PFSK-1 (cell line): ENCODE results near the gene GRK2.

Experiments used
- FOXP2 ChIP-seq: optimal IDR thresholded peaks from 2 replicates; pipeline ENCODE3; 2011; ENCODE audit warnings: borderline replicate concordance, control low read depth, inconsistent platforms; ENCODE audit not compliant: insufficient read depth; ENCODE audit errors: extremely low read length, extremely low read depth
- POLR2AphosphoS5 ChIP-seq: IDR thresholded peaks from 2 replicates; pipeline ENCODE4 v1.6.1; 2012; ENCODE audit warnings: low read depth, mild to moderate bottlenecking, control low read depth, low read length, moderate library complexity
- SIN3A ChIP-seq: IDR thresholded peaks from 2 replicates; pipeline ENCODE4 v1.6.1; 2012; ENCODE audit warnings: mild to moderate bottlenecking, low read length, moderate library complexity, borderline replicate concordance; ENCODE audit not compliant: insufficient read depth
- TAF1 ChIP-seq: IDR thresholded peaks from 2 replicates; pipeline ENCODE4 v1.6.1; 2012; ENCODE audit warnings: low read length, control low read depth, borderline replicate concordance; ENCODE audit not compliant: insufficient read depth
- TF ChIP-seq, protein P1 (sequence below), 2 experiments: IDR thresholded peaks; 2 replicates each; pipeline versions ENCODE4 v1.6.1 to v1.8.0; 2011 to 2012; ENCODE audit warnings: low read depth in 2 of 2, low read length in 2 of 2, control low read depth in 1 of 2, inconsistent platforms in 1 of 2, mild to moderate bottlenecking in 1 of 2, moderate library complexity in 1 of 2; ENCODE audit not compliant: insufficient read depth in 1 of 2

Gene GRK2

DNA sequence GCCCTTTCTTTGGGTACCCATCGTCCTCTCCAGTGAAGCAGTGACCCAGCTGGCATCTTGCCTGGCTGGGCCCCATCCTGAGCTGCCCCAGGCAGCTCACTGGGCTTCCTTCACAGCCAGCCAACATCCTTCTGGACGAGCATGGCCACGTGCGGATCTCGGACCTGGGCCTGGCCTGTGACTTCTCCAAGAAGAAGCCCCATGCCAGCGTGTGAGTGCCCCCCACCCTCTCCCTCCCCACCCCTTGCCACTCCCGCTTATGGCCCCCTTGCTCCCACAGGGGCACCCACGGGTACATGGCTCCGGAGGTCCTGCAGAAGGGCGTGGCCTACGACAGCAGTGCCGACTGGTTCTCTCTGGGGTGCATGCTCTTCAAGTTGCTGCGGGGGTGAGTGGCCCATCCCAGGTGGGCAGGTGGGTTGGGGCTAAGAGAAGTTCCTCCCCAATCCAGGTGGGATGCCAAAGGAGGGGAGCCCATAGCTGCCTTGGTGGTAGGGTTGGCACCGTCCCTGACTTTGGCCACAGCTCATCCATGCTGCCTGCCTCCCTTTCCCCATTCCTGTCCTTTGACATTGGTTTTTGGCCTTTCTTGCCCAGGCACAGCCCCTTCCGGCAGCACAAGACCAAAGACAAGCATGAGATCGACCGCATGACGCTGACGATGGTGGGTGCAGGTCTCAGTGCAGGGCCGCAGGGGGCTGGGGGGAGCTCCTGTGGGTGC lies 16.0 kb downstream of the GRK2 start:
- TF ChIP-seq FOXP2 (no peak), POLR2AphosphoS5 (no peak), SIN3A (no peak), TAF1 (no peak)
- TF ChIP-seq, protein P1, sequence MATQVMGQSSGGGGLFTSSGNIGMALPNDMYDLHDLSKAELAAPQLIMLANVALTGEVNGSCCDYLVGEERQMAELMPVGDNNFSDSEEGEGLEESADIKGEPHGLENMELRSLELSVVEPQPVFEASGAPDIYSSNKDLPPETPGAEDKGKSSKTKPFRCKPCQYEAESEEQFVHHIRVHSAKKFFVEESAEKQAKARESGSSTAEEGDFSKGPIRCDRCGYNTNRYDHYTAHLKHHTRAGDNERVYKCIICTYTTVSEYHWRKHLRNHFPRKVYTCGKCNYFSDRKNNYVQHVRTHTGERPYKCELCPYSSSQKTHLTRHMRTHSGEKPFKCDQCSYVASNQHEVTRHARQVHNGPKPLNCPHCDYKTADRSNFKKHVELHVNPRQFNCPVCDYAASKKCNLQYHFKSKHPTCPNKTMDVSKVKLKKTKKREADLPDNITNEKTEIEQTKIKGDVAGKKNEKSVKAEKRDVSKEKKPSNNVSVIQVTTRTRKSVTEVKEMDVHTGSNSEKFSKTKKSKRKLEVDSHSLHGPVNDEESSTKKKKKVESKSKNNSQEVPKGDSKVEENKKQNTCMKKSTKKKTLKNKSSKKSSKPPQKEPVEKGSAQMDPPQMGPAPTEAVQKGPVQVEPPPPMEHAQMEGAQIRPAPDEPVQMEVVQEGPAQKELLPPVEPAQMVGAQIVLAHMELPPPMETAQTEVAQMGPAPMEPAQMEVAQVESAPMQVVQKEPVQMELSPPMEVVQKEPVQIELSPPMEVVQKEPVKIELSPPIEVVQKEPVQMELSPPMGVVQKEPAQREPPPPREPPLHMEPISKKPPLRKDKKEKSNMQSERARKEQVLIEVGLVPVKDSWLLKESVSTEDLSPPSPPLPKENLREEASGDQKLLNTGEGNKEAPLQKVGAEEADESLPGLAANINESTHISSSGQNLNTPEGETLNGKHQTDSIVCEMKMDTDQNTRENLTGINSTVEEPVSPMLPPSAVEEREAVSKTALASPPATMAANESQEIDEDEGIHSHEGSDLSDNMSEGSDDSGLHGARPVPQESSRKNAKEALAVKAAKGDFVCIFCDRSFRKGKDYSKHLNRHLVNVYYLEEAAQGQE (IDR thresholded peaks at IDR 0.05; ENCODE audit: insufficient read depth in 1 of 2, low read depth in 2 of 2, low read length in 2 of 2): no peak

DNA sequence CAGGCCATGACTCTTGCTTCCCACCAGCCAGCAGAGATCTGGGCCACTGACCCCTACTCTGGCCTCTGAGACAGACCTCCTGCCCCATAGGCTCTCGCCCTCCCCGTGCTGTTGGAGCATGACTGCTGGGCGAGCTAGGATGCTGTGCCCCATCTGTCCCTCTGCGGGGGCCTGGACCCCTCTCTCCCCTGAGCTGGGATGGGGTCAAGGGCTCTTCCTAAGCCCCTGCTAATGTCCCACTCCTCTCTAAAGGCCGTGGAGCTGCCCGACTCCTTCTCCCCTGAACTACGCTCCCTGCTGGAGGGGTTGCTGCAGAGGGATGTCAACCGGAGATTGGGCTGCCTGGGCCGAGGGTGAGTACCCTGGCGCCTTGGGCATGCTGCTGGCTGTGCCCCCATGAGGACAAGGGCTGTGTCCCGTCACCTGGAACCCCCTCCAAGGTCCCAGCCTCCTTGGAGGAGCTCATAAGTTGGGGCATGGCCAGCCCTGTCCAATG lies 16.7 kb downstream of the GRK2 start:
- TF ChIP-seq POLR2AphosphoS5: no peak
- TF ChIP-seq FOXP2: no peak
- no peak for TF ChIP-seq SIN3A
- TF ChIP-seq, protein P1 (IDR thresholded peaks at IDR 0.05; ENCODE audit: insufficient read depth in 1 of 2, low read depth in 2 of 2, low read length in 2 of 2): no peak
- no peak for TF ChIP-seq TAF1

DNA sequence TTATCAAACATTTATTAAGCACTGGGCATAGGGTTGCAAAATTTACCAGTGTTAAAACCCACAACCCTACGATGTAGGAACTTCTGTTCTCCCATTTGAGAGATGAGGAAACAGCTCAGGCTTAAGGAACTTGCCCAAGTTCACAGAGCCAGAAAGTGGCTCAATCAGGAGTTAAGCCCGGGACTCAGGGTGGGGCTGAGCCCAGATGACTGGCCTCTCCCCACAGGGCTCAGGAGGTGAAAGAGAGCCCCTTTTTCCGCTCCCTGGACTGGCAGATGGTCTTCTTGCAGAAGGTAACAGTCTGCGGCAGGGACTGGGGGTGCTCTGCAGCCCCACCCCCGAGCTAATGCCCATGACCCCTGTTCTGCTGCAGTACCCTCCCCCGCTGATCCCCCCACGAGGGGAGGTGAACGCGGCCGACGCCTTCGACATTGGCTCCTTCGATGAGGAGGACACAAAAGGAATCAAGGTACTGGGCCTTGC lies 17.2 kb downstream of the GRK2 start:
- TF ChIP-seq POLR2AphosphoS5: no peak
- no peak for TF ChIP-seq TAF1
- TF ChIP-seq SIN3A: no peak
- no peak for TF ChIP-seq FOXP2
- TF ChIP-seq, protein P1 (IDR thresholded peaks at IDR 0.05; ENCODE audit: insufficient read depth in 1 of 2, low read depth in 2 of 2, low read length in 2 of 2): no peak

DNA sequence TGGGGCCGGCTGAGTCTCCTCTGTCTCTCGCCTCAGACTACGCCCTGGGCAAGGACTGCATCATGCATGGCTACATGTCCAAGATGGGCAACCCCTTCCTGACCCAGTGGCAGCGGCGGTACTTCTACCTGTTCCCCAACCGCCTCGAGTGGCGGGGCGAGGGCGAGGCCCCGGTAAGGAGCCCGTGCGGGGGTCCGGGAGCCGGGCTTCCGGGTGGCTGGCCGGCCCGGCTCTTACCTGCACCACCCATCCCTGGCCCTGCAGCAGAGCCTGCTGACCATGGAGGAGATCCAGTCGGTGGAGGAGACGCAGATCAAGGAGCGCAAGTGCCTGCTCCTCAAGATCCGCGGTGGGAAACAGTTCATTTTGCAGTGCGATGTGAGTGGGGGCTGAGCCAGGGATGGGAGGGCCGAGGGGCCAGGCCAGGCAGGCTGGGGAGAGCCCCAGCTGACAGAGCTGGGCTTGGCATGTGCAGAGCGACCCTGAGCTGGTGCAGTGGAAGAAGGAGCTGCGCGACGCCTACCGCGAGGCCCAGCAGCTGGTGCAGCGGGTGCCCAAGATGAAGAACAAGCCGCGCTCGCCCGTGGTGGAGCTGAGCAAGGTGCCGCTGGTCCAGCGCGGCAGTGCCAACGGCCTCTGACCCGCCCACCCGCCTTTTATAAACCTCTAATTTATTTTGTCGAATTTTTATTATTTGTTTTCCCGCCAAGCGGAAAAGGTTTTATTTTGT lies 18.7 kb downstream of the GRK2 start:
- TF ChIP-seq SIN3A (no peak), TAF1 (no peak), FOXP2 (no peak), POLR2AphosphoS5 (no peak)
- TF ChIP-seq, protein P1 (IDR thresholded peaks at IDR 0.05; ENCODE audit: insufficient read depth in 1 of 2, low read depth in 2 of 2, low read length in 2 of 2): no peak
